Measurements from ENCODE around the gene ABCD4. TPM values are rescaled to one million over a fixed set of nuclear protein-coding genes. Genes with fewer than 3 reads are reported as not detected.

ABCD4 gene
- total and polyA plus RNA-seq, 2 experiments from 2014 or later: 24.1 to 26.3 TPM

DNA sequence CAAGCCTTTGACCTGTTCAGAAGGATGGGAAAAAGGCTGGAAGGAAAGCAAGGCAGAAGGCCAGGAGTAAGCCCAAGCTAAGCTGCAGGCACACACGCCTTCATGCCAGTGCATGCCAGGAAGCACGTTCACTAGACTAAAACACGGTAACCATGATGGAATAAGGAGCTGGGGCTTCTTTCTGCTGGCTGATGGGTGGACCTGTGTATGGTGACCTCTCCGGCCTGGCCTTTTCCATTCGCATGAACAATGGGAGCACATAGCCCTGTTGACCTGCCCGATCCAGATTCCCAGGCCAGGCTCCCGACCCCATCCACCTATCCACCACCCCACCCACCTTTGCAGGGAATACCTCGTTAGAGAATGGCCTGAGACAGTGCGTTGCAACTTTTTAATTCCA, 40.7 kb downstream of the ABCD4 start:
- Histone ChIP-seq H3K9me2 (ENCODE audit: insufficient read depth) (no peaks in the 10 kb centered on the region), H3K4me2 (ENCODE audit: unreplicated experiment) (no peak overlapping the region), H3K36me3 (ENCODE audit: low read depth) (no peaks in the 10 kb centered on the region), H3K9me3 (ENCODE audit: low read depth) (no peaks in the 10 kb centered on the region), H3K27ac (no peak overlapping the region), H3F3A (ENCODE audit: insufficient read depth) (no peaks in the 10 kb centered on the region), H4K20me1 (ENCODE audit: insufficient read depth) (no peaks in the 10 kb centered on the region), H2AFZ (no peak overlapping the region), H3K4me1 (ENCODE audit: insufficient read depth) (no peaks in the 10 kb centered on the region), H3K27me3 (replicated peaks; ENCODE audit: insufficient read depth) (peaks cover 14% of the 10 kb centered on the region), H3K79me2 (ENCODE audit: insufficient read depth) (no peaks in the 10 kb centered on the region), H3K9ac (no peak overlapping the region), H3K4me3 (no peak overlapping the region)
- TF ChIP-seq EZH2phosphoT487 (IDR thresholded peaks at IDR 0.05; ENCODE audit: insufficient read depth, low read depth) (no peak), EZH2 (IDR thresholded peaks at IDR 0.05; ENCODE audit: insufficient read depth, poor library complexity, severe bottlenecking) (no peak)
- DNase-seq: no peak
- in situ Hi-C loops (cut with MboI): no loop called here
- WGBS, 2 experiments (ENCODE audit: low coverage in 1 of 2, low lambda C conversion rate in 2 of 2, missing lambda C conversion rate in 2 of 2): 77 to 87% methylated on average over 7 to 9 of the region's 9 CpGs

DNA sequence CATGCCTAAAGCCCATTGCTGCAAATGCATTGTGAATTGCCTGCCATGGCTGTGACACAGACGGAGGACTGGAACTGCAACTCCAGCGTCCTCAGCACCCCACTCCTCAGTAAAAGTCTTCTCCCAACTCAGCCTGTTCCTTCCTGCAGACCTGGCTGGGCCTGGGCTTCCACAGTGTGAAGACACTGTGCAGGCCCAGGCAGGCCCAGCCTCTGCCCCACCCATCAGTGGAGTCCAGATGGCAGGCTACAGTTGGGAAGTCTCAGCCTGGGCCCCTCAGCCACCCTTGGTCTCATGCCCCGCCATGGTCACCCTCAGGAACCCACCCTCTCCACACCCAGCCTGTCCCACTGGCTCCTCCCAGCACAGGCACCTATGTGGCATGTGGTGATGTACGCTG, 41.4 kb downstream of the ABCD4 start:
- H2AFZ ChIP-seq: no peak overlapping the region
- H3K27ac ChIP-seq: no peak overlapping the region
- H3K79me2 ChIP-seq (ENCODE audit: insufficient read depth): no peaks in the 10 kb centered on the region
- no peaks in the 10 kb centered on the region for H3K4me1 ChIP-seq (ENCODE audit: insufficient read depth)
- no peak for TF ChIP-seq EZH2 (IDR thresholded peaks at IDR 0.05; ENCODE audit: insufficient read depth, poor library complexity, severe bottlenecking)
- no peak for TF ChIP-seq EZH2phosphoT487 (IDR thresholded peaks at IDR 0.05; ENCODE audit: insufficient read depth, low read depth)
- H3K27me3 ChIP-seq (replicated peaks; ENCODE audit: insufficient read depth): peaks cover 14% of the 10 kb centered on the region
- DNase-seq: no peak
- no peaks in the 10 kb centered on the region for H3K9me2 ChIP-seq (ENCODE audit: insufficient read depth)
- H3F3A ChIP-seq (ENCODE audit: insufficient read depth): no peaks in the 10 kb centered on the region
- no peak overlapping the region for H3K9ac ChIP-seq
- no peak overlapping the region for H3K4me2 ChIP-seq (ENCODE audit: unreplicated experiment)
- no peak overlapping the region for H3K4me3 ChIP-seq
- no peaks in the 10 kb centered on the region for H3K9me3 ChIP-seq (ENCODE audit: low read depth)
- 55 to 56% methylated on average over 4 of the region's 4 CpGs for WGBS, 2 experiments (ENCODE audit: low coverage in 1 of 2, low lambda C conversion rate in 2 of 2, missing lambda C conversion rate in 2 of 2)
- H4K20me1 ChIP-seq (ENCODE audit: insufficient read depth): no peaks in the 10 kb centered on the region
- H3K36me3 ChIP-seq (ENCODE audit: low read depth): no peaks in the 10 kb centered on the region
- in situ Hi-C loops (cut with MboI): no loop called here

DNA sequence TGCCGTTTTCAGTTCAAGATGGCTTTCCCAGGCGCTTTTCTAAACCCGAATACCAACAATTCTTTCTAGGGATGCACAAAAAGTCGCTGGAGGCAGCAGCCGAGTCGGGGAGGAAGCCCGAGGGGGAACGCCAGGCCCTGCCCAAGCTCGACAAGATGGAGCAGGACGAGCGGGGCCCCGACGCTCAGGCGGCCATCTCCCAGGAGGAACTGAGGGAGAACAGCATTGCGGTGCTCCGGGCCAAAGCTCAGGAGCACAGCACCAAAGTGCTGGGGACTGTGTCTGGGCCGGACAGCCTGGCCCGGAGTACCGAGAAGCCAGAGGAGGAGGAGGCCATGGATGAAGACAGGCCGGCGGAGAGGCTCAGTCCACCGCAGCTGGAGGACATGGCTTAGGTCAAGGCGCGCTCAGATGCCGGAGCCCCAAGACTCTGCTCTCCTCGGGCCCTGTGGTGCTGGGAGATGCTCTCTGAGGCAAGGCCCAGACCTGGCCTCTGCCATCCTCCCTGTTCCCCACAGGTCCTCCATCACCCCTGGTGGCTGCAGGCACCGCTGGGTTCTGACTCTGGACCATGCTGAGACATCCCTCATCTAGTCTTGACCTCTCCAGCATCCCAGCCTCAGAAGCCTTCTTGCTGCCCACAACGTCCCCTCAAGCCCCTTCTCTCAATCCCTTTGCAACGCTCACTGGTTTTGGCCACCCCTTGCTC, 42.1 kb downstream of the ABCD4 start:
- Histone ChIP-seq H2AFZ (no peak overlapping the region), H3K4me1 (ENCODE audit: insufficient read depth) (no peaks in the 10 kb centered on the region), H3K79me2 (ENCODE audit: insufficient read depth) (no peaks in the 10 kb centered on the region), H3K9me2 (ENCODE audit: insufficient read depth) (no peaks in the 10 kb centered on the region), H3K27me3 (replicated peaks; ENCODE audit: insufficient read depth) (peaks cover 14% of the 10 kb centered on the region), H3K9me3 (ENCODE audit: low read depth) (no peaks in the 10 kb centered on the region), H3K27ac (no peak overlapping the region), H3K9ac (no peak overlapping the region), H3K36me3 (ENCODE audit: low read depth) (no peaks in the 10 kb centered on the region), H3K4me3 (no peak overlapping the region), H3F3A (ENCODE audit: insufficient read depth) (no peaks in the 10 kb centered on the region), H3K4me2 (ENCODE audit: unreplicated experiment) (no peak overlapping the region), H4K20me1 (ENCODE audit: insufficient read depth) (no peaks in the 10 kb centered on the region)
- no peak for TF ChIP-seq EZH2 (IDR thresholded peaks at IDR 0.05; ENCODE audit: insufficient read depth, poor library complexity, severe bottlenecking)
- no peak for TF ChIP-seq EZH2phosphoT487 (IDR thresholded peaks at IDR 0.05; ENCODE audit: insufficient read depth, low read depth)
- 85 to 89% methylated on average over 29 of the region's 29 CpGs for WGBS, 2 experiments (ENCODE audit: low coverage in 1 of 2, low lambda C conversion rate in 2 of 2, missing lambda C conversion rate in 2 of 2)
- in situ Hi-C loops (cut with MboI): no loop called here
- no peak for DNase-seq

DNA sequence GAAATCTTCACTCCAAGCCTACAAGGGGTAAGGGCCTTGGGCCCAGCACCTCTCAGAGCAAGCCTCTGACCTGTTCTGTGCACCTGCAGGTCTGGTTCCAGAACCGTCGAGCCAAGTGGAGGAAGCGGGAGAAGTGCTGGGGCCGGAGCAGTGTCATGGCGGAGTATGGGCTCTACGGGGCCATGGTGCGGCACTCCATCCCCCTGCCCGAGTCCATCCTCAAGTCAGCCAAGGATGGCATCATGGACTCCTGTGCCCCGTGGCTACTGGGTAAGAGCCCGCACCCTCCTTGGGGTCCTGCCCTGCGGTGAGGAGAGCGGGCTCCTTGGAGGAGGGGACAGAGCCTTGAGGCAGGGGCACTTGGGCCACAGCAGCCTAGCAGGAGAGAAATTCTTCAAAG, 43.2 kb downstream of the ABCD4 start:
- no peaks in the 10 kb centered on the region for H3K4me1 ChIP-seq (ENCODE audit: insufficient read depth)
- H3K36me3 ChIP-seq (ENCODE audit: low read depth): no peaks in the 10 kb centered on the region
- 92 to 94% methylated on average over 12 of the region's 12 CpGs for WGBS, 2 experiments (ENCODE audit: low coverage in 1 of 2, low lambda C conversion rate in 2 of 2, missing lambda C conversion rate in 2 of 2)
- H3K4me3 ChIP-seq: no peak overlapping the region
- in situ Hi-C loops (cut with MboI): no loop called here
- H3K9me2 ChIP-seq (ENCODE audit: insufficient read depth): no peaks in the 10 kb centered on the region
- H3F3A ChIP-seq (ENCODE audit: insufficient read depth): no peaks in the 10 kb centered on the region
- no peak for DNase-seq
- H3K27ac ChIP-seq: no peak overlapping the region
- H3K79me2 ChIP-seq (ENCODE audit: insufficient read depth): no peaks in the 10 kb centered on the region
- no peak overlapping the region for H3K9ac ChIP-seq
- H4K20me1 ChIP-seq (ENCODE audit: insufficient read depth): no peaks in the 10 kb centered on the region
- no peak overlapping the region for H3K4me2 ChIP-seq (ENCODE audit: unreplicated experiment)
- no peaks in the 10 kb centered on the region for H3K9me3 ChIP-seq (ENCODE audit: low read depth)
- peaks cover 14% of the 10 kb centered on the region for H3K27me3 ChIP-seq (replicated peaks; ENCODE audit: insufficient read depth)
- TF ChIP-seq EZH2phosphoT487 (IDR thresholded peaks at IDR 0.05; ENCODE audit: insufficient read depth, low read depth) (no peak), EZH2 (IDR thresholded peaks at IDR 0.05; ENCODE audit: insufficient read depth, poor library complexity, severe bottlenecking) (no peak)
- no peak overlapping the region for H2AFZ ChIP-seq

DNA sequence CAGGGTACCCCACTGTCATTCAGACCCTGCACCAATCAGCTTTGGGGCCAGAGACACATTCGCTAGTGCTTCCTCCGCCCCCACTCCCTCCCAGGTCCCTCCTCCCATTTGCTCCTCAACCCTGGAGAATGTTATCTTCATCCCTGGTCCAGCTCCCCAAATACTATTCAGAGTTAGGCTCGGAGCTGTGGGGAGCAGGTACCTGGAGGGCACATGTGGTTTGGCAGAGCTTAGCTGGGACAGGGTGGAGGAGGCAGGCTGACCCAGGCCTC, 44.0 kb downstream of the ABCD4 start:
- TF ChIP-seq EZH2phosphoT487 (IDR thresholded peaks at IDR 0.05; ENCODE audit: insufficient read depth, low read depth) (no peak), EZH2 (IDR thresholded peaks at IDR 0.05; ENCODE audit: insufficient read depth, poor library complexity, severe bottlenecking) (no peak)
- H3K9me3 ChIP-seq (ENCODE audit: low read depth): no peaks in the 10 kb centered on the region
- H3K36me3 ChIP-seq (ENCODE audit: low read depth): no peaks in the 10 kb centered on the region
- H3F3A ChIP-seq (ENCODE audit: insufficient read depth): no peaks in the 10 kb centered on the region
- no peak overlapping the region for H2AFZ ChIP-seq
- no peak for DNase-seq
- H3K9ac ChIP-seq: no peak overlapping the region
- H3K79me2 ChIP-seq (ENCODE audit: insufficient read depth): no peaks in the 10 kb centered on the region
- no peak overlapping the region for H3K27ac ChIP-seq
- WGBS, 2 experiments (ENCODE audit: low coverage in 1 of 2, low lambda C conversion rate in 2 of 2, missing lambda C conversion rate in 2 of 2): 57 to 62% methylated on average over 3 of the region's 3 CpGs
- peaks cover 14% of the 10 kb centered on the region for H3K27me3 ChIP-seq (replicated peaks; ENCODE audit: insufficient read depth)
- no peak overlapping the region for H3K4me3 ChIP-seq
- no peaks in the 10 kb centered on the region for H3K9me2 ChIP-seq (ENCODE audit: insufficient read depth)
- H4K20me1 ChIP-seq (ENCODE audit: insufficient read depth): no peaks in the 10 kb centered on the region
- in situ Hi-C loops (cut with MboI): no loop called here
- no peak overlapping the region for H3K4me2 ChIP-seq (ENCODE audit: unreplicated experiment)
- no peaks in the 10 kb centered on the region for H3K4me1 ChIP-seq (ENCODE audit: insufficient read depth)

Data from GM23248 (cell line).